Spleen (tissue), 7 donors: Measurements from ENCODE around the gene NDUFA11.
"Not testable (repeated sequence)": the region's sequence is repeated elsewhere in the genome, so short reads cannot be mapped to it uniquely, and the experiment has no call there.

Experiments used
- CTCF ChIP-seq, 11 experiments: fragments of 200-600 bp in 7 of 11; fragments of 450-650 bp in 4 of 11; sonication (generic) in 4 of 11; IDR thresholded peaks in 8 of 11; conservative IDR thresholded peaks in 3 of 11; 1 replicate in 7 of 11; 2 replicates in 4 of 11; pipeline versions ENCODE4 v1.4.0 to v1.8.0; 2016 to 2021; ENCODE audit warnings: antibody characterized with exemption in 11 of 11, inconsistent platforms in 4 of 11, mild to moderate bottlenecking in 1 of 11
- POLR2A ChIP-seq, 3 donors: fragments of 450-650 bp; IDR thresholded peaks; one replicate each; pipeline ENCODE4 v1.5.1; 2017; ENCODE audit warnings: antibody characterized with exemption in 3 of 3, mild to moderate bottlenecking in 1 of 3
- POLR2AphosphoS5 ChIP-seq, 3 donors: sonication (generic); formaldehyde crosslinking; IDR thresholded peaks; one replicate each; pipeline ENCODE4 v1.5.1; 2017; ENCODE audit warnings: antibody characterized with exemption in 3 of 3
- donor health status: DM: no; HTN: no; CAD: no; lungs with moderate emphysema.
- donor health status: DM: no; HTN: no; CAD: no.
- donor health status: DM: no; HTN: no; CAD: no.

GRCh38 chr19:5883157-5883873 lies 20.3 kb downstream of the NDUFA11 start:
- TF ChIP-seq CTCF (IDR thresholded peaks at IDR 0.05 in 8 of 11, conservative IDR thresholded peaks at IDR 0.05 in 3 of 11); POLR2AphosphoS5 (IDR thresholded peaks at IDR 0.05); POLR2A (IDR thresholded peaks at IDR 0.05): not testable (repeated sequence)
